Hippocampal formation (tissue), 2 donors: ENCODE data around the gene PRR36.
"Not testable (repeated sequence)": the region's sequence is repeated elsewhere in the genome, so short reads cannot be mapped to it uniquely, and the experiment has no call there.

Source experiments
- DNase-seq, 2 donors: peaks; one replicate each; lab custom pipeline; 2025; lab: John Stamatoyannopoulos, UW

The PRR36 gene

DNA sequence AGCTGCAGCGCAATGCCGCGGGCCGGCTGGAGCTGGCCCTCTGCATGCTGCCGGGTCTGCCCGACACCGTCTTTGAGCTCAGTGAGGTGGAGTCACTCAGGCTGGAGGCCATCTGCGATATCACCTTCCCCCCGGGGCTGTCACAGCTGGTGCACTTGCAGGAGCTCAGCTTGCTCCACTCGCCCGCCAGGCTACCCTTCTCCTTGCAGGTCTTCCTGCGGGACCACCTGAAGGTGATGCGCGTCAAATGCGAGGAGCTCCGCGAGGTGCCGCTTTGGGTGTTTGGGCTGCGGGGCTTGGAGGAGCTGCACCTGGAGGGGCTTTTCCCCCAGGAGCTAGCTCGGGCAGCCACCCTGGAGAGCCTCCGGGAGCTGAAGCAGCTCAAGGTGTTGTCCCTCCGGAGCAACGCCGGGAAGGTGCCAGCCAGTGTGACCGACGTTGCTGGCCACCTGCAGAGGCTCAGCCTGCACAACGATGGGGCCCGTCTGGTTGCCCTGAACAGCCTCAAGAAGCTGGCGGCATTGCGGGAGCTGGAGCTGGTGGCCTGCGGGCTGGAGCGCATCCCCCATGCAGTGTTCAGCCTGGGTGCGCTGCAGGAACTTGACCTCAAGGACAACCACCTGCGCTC, 25.7 kb upstream of the PRR36 start:
- DNase-seq: no peak

DNA sequence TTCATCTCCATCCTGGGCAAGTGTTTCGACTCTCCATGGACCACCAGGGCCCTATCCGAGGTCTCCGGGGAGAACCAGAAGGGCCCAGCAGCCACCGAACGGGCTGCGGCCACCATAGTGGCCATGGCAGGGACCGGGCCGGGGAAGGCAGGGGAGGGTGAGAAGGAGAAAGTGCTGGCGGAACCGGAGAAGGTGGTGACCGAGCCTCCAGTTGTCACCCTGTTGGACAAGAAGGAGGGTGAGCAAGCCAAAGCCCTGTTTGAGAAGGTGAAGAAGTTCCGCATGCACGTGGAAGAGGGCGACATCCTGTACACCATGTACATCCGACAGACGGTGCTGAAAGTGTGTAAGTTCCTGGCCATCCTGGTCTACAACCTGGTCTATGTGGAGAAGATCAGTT, 24.8 kb upstream of the PRR36 start:
- no peak for DNase-seq

DNA sequence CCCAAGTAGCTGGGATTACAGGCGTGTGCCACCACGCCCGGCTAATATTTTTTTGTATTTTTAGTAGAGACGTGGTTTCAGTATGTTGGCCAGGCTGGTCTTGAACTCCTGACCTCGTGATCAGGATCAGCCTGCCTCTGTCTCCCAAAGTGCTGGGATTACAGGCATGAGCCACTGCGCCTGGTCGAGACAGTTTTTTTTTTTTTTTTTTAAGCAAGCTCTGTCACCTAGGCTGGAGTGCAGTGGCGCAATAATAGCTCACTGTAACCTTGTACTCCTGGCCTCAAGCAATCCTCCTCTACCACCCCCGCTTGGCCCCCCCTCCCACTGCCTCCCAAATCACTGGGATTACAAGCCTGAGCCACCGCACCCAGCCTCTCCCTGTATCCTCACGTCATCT, 23.1 kb upstream of the PRR36 start:
- DNase-seq: no peak

DNA sequence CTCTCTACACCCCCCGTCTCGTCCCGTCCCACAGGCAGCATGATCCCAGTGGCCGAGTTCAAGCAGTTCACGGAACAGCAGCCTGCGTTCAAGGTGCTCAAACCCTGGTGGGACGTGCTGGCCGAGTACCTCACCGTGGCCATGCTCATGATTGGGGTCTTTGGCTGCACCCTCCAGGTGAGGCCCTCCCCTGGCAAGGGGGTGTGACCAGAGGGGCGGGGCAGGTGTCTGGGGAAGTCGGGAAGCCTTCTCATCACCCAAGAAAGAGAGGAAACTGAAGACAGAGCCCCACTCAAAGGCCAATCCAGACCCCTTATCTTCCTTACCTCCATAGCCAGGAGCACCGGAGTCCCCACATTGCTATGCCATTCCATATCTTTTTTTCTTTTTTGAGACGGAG, 21.4 kb upstream of the PRR36 start:
- DNase-seq: no peak

DNA sequence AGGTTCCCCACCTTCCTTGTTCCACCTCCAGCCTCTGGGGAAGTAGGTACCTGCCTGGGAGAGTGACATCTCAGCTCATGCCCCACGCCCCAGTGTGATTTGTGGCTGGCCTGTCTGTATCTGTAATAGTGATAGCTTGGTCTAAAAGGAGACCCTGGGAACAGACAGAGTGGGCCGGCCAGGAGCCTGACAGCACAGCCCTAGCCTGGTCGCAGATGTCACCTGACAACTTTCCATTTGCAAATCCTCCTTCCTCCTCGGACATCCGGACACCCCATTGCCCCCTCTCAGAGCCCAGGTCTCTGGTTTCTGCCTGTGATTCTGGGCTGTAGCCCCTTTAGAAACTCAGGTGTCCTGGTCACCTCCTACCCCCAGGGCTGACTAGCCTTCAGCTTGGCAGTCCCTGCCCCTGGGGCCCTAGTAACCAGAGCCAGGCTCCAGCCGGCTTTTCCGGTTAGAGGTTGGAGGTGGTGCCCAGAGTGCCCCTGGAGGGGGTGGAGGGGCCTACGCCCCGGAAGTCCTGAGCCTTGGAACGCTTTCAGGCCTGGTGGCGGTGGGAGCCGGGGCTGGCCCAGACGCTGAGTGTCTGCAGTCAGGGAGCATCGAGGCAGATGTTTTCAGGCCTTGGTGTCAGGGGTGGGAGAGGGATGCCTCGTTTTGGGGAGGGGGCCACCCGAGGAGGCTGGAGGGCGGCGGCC, 20.6 kb upstream of the PRR36 start:
- DNase-seq: no peak

DNA sequence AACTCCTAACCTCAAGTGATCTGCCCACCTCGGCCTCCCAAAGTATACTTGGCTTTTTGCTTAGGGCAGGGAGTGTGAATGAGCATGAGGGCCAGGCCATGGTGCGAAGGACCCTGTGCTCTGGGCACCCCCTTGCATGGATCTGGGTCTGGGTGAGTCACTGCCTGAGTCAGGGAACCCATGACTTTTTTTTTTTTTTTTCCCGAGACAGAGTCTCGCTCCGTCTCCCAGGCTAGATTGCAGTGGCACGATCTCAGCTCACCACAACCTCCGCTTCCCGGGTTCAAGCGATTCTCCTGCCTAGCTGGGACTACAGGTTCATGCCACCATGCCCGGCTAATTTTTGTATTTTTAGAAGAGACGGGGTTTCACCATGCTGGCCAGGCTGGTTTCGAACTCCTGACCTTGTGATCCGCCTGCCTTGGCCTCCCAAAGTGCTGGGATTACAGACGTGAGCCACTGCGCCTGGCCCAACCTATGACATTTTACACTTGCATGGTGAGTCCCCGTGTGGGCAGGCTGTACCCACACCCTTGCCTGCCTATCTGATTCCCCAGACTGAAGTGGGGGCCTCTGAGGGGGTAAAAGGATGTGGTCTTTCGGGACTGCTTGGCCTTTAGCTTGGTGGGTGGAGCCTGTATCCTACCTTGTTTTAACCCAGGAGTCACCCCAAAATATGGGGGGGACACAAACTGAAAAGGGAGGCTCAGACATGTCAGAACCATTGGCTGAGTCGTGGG, 19.3 kb upstream of the PRR36 start:
- not testable (repeated sequence) for DNase-seq

DNA sequence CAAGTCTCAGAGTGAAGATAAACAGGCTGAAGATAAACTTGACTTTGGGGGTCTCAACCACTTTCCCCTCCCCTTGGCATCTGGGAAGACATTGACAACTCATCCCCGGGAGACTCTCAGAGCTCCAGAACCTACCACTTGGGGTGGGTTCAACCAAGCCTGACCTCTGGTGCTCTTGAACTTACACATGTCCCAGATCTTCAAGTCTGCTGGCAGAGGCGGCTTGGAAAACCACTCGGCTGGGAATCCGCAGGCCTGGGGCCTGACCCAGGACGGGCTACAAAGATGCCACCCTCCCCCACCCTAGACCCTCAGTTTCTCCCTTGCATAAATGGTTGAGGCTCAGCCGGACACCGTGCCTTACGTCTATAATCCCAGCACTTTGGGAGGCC, 14.6 kb upstream of the PRR36 start:
- no peak for DNase-seq

DNA sequence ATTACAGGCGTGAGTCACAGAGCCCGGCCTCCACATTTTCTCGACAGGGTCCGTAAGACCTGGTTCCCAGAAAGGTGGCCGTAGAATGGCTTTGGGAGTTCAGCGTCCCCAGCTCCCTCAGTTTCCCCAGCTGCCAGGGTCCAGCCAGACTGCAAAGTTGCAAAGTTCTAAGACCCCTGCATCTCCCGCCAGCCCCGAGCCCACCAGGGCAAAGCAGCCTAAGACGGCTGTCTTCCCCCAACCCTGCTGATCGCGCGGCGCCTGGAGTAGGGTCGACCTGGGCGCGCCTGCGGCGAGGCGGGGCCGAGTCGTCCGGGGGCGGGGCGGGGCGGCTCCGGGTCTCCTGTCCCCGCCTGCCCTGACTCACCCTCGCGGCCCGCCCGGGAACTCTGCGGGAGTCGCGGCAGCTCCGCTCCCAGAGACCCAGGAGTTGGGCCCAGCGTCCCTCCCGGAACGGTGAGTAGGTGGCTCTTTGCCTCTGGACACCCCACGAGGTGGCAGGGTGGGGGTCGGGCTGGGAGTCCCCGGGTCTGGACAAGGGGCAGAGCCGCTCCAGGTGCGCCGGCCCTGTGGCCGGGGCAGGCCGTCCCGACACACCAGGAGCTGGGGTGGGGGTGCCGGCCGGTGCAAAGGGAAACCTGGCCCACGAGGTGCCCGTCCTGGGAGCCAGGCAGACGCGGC, 14.1 kb upstream of the PRR36 start, which contains the start of gene LRRC8E:
TSS of gene LRRC8E (plus strand) at position 366 of the 681 bp plus-strand sequence. CDS start 7,094 bp downstream, outside the sequence.
- no peak for DNase-seq

DNA sequence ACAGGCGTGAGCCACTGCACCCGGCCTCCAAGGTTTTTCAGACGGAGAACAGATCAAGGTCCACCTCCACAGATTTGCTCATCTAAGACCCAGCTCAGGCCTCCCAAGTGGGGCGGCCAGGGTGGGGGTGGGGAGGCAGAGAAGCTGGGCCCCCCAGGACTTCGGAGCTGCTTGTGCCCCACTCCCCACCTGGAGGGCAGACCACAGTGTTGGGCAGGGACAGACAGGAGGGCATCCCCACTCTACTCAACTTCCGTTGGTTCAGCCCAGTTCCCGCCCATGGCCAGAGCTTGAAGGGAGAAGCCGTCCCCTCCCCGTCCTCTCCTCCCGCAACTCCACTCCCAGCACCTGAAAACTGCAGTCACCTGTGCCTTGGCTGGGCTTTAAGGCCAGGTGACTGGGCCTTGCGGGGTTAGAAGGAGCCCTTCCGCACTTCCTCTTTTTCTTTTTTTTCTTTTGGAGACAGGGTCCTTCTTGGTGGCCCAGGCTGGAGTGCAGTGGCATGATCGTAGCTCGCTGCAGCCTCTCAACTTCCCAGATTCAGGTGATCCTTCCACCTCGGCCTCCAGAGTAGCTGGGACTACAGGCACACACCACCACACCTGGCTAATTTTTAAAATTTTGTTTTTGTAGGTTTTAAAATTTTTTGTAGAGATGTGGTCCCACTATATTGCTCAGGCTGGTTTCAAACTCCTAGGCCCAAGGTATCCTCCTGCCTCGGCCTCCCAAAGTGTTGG, 13.4 kb upstream of the PRR36 start:
- DNase-seq: no peak

DNA sequence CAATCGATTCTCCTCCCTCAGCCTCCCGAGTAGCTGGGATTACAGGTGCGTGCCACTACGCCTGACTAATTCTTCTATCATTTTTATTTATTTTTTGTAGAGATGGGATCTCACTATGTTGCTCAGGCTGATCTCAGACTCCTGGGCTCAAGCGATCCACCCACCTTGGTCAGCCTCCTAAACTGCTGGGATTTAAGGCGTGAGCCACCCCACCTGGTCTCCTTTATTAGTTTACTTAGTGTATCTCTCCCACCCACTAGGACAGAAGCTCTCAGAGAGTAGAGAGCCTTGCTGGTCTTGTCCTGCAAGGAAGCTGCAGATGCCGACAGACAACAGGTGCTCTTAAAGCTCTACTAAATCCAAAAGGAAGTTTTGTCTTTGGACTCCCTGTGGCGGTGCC, 11.6 kb upstream of the PRR36 start:
- no peak for DNase-seq

DNA sequence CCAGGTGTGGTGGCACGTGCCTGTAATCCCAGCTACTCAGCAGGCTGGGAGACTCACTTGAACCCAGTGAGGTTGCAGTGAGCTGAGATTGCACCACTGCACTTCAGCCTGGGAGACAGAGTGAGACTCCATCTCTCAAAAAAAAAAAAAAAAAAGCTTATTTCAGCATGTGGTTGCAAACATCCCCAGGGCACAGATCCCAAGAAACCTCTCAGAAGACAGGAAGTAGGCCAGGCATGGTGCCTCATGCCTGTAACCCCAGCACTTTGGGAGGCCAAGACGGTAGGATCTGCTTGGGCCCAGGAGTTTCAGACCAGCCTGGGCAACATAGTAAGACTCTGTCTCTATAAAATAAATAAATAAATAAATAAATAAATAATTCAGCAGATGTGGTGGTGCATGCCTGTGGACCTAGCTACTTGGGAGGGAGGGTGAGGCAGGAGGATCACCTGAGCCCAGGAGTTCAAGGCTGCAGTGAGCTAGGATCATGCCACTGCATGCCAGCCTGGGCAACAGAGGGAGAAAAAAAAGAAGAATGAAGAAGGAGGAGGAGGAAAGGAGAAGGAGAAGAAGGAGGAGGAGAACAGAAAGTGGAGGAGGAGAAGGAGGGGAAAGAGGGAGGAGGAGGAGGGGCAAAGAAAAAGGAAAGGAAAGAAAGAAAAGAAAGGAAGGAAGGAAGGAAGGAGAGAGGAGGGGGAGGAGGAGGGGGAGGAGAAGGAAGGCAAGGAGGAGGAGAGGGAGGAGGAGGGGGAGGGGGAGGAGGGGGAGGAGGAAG, 9.8 kb upstream of the PRR36 start:
- no peak for DNase-seq

DNA sequence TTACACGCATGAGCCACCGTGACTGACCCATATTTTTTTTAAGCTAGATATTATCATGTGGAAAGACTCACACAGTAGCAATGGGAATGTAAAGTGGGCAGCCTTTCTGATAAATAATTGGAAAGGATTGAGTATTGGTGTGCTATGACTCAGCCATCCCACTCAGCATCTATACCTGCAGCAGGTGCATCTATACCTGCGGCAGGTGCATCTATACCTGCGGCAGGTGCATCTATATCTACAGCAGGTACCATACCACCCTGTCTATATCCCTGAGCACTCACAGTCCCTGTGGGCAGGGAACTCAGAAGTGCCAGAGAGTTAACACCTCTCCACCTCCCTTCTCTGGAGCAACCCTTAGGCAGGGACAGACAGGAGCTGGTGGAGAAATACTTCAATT, 8.9 kb upstream of the PRR36 start:
- DNase-seq: no peak

DNA sequence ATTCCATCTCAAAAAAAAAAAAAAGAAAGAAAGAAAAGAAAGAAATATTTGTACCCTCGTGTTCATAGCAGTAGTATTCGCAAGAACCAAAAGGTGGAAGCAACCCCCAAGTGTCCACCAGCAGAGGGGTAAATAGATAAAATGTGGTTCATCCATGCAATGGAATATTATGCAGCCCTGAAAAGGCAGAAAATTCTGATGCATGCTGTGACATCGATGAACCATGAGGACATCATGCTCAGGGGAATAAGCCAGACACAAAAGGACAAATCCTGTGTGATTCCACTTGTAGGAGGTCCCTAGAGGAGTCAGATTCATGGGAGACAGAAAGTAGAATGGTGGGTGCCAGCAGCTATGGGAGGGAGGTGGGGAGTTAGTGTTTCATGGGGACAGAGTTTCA, 7.7 kb upstream of the PRR36 start:
- no peak for DNase-seq

DNA sequence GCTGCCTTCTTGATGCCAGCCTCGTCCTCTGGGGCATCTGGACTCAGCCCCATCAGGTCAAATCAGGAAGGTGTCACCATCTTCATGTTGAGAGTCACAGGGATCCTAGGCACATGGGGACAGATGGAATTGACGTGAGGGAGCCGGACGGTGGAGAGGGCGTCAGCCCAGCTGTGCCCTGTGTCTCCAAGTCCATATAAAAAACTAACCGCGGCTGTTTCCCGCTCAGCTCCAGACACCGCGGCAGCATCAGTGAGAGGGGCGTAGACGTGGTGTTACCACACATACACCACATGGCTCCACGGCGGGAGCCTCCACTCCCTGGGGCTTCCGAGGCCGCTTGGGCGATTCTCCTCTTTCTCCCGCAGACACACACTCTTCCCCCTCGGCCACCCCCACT, 5.6 kb upstream of the PRR36 start:
- no peak for DNase-seq

DNA sequence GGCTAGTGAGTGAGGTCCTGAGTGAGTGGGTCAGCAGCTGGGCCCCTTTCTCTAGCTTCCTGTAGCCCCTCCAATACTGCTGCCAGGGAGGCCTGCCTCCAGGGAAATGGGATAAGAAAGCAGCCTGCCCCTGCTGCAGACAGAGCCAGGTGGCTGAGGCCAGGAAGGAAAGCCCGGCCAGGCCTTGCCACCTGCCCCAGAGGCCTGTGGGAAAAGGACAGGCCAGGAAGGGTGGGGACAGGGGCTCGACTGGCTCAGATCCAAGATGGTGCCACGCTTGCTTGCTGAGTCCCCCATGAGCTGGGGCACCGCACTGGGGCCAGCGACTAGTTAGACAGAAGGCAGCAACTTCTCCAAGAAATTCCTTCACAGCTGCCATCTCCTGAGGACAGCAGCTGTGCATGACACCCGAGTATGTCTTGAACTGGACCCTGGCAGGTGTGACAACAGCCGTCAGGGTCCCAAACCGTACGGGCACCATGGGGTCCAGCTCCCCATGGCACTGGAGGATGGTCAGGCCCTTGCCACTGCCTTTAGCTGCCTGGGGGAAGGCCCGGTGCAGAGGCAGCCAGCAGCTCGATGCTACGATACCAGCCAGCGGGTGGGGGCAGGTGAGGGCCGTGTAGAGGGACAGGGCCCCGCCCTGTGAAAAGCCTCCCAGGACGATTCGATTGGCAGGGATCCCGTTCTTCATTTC, 5.1 kb upstream of the PRR36 start:
- DNase-seq: no peak

DNA sequence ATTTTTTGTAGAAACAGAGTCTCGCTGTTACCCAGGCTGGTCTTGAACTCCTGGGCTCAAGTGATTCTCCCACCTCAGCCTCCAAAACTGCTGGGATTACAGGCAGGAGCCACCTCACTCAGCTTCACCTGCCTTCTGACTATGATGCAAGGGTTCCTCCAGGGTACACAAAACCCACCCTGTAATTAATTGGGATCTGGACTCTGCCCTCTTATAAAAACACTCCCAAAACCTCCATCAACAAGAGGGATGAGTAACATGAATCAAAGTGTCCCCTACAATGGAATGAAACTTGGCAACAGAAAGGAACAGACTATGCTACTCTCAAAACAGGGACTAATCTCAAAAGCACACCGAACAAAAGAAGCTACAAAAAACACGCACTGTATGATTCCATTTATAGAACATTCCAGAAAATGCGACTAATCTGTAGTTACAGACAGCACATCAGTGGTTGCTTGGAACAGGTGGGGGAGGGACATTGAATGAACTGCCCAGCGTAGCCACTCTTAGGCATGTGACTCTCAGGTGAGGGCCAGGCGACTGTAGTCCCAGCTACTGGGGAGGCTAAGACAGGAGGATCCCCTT, 3.2 kb upstream of the PRR36 start:
- DNase-seq: no peak

DNA sequence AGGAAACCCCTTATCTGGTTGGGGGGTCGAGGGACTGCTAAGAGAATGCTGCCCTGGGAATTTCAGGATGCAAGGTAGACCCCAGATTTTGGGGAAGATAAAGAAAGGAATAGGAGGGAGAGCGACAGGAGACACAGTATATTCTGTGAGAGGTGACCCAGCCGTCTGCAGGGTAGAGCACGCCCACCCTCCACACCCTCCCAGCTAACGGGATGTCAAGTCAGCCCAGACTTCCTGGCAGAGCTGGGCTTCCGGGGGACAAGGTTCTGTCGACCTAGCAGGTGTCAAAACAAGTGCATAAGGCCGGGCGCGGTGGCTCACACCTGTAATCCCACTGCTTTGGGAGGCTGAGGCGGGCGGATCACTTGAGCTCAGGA, 695 bp upstream of the PRR36 start:
- DNase-seq: no peak

DNA sequence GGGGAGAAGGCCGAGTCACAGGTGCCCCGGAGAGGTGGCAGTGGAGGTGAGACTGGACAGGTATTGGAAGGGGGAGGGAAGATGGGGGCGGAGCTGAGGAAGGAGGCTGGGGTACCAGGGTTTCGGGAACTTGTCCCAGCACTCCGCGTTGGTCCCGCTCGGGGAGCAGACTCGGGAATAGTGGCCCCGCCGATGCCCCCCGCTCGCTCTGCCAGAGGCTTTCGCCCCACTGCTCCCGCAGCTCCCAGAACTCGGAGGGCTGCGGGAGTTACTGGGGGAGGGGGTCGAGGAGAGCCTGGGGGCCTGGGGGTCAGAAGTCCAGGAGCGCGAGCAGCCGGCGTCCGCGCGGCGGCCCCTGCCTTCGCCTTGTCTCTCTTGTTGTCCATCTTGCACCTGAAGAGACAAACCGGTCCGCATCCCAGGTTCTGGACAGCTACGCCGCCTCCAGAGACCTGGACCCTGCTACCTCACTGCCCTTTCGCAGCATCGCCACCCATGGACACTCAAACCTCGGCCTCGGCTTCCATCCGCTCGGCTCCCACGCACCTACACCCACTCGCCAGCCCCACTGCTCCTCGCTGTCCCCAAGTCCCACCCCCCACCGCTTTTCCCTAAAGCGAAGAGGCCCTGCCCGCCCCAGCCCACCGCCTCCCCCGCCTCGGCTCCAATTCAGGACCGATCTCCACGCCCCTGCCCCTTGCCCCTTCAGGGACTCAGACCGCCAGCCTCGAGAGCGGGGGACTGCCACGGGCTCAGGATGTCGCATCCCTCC, 700 bp downstream of the PRR36 start:
- DNase-seq: no peak
